Measurements from ENCODE around the gene MFNG. TPM values are rescaled to one million over a fixed set of nuclear protein-coding genes. Genes with fewer than 3 reads are reported as not detected.

Gene MFNG
- total RNA-seq, 1 donor from 2014 or later = 2.3 TPM

DNA sequence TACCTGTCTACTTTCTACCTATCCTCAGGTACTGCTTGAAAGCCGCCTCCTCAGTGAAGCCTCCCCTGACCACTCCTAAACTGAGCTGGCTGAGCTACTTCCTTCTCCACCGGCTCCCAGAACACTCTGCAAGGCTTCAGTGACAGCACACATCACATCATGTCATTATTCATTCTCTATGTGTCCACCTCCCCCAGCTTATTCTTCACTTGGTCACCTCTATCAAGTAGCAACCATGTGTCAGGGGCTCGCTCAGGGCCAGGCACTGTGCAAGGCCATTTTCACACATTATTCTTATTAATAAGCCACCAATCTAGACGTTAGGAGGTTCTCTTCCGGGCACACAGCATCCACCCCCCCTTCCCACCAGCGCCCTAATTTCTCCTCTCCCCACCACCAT, 55.2 kb downstream of the MFNG start:
- TF ChIP-seq EZH2phosphoT487 (IDR thresholded peaks at IDR 0.05) = no peak
- TF ChIP-seq EZH2 (IDR thresholded peaks at IDR 0.05) = no peak
- TF ChIP-seq, protein P1, sequence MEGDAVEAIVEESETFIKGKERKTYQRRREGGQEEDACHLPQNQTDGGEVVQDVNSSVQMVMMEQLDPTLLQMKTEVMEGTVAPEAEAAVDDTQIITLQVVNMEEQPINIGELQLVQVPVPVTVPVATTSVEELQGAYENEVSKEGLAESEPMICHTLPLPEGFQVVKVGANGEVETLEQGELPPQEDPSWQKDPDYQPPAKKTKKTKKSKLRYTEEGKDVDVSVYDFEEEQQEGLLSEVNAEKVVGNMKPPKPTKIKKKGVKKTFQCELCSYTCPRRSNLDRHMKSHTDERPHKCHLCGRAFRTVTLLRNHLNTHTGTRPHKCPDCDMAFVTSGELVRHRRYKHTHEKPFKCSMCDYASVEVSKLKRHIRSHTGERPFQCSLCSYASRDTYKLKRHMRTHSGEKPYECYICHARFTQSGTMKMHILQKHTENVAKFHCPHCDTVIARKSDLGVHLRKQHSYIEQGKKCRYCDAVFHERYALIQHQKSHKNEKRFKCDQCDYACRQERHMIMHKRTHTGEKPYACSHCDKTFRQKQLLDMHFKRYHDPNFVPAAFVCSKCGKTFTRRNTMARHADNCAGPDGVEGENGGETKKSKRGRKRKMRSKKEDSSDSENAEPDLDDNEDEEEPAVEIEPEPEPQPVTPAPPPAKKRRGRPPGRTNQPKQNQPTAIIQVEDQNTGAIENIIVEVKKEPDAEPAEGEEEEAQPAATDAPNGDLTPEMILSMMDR (IDR thresholded peaks at IDR 0.05) = no peak
- no peaks in the 10 kb centered on the region for H3K9me3 ChIP-seq (ENCODE audit: low read depth)
- H3K4me1 ChIP-seq = peaks cover 15% of the 10 kb centered on the region
- Mint-ChIP-seq H3K36me3 (no peaks in the 10 kb centered on the region), H3K9me3 (peaks cover 4% of the 10 kb centered on the region), H3K4me1 (peaks cover 32% of the 10 kb centered on the region), H3K27ac (no peak overlapping the region), H3K4me3 (no peak overlapping the region), H3K27me3 (ENCODE audit: insufficient read depth, low read depth) (peaks cover 38% of the 10 kb centered on the region)
- DNase-seq (ENCODE audit: low spot score) = no peak
- H3K27me3 ChIP-seq = peaks cover 30% of the 10 kb centered on the region
- H2AFZ ChIP-seq (replicated peaks) = no peak overlapping the region
- no peaks in the 10 kb centered on the region for H3K79me2 ChIP-seq (ENCODE audit: low read depth)
- H3K4me3 ChIP-seq = no peak overlapping the region
- H4K20me1 ChIP-seq (ENCODE audit: low read depth) = peaks cover 15% of the 10 kb centered on the region
- no peak overlapping the region for H3K27ac ChIP-seq
- peaks cover 14% of the 10 kb centered on the region for H3F3A ChIP-seq (ENCODE audit: low read depth)
- no peak overlapping the region for H3K9ac ChIP-seq
- H3K4me2 ChIP-seq = no peak overlapping the region
- H3K36me3 ChIP-seq = no peaks in the 10 kb centered on the region

DNA sequence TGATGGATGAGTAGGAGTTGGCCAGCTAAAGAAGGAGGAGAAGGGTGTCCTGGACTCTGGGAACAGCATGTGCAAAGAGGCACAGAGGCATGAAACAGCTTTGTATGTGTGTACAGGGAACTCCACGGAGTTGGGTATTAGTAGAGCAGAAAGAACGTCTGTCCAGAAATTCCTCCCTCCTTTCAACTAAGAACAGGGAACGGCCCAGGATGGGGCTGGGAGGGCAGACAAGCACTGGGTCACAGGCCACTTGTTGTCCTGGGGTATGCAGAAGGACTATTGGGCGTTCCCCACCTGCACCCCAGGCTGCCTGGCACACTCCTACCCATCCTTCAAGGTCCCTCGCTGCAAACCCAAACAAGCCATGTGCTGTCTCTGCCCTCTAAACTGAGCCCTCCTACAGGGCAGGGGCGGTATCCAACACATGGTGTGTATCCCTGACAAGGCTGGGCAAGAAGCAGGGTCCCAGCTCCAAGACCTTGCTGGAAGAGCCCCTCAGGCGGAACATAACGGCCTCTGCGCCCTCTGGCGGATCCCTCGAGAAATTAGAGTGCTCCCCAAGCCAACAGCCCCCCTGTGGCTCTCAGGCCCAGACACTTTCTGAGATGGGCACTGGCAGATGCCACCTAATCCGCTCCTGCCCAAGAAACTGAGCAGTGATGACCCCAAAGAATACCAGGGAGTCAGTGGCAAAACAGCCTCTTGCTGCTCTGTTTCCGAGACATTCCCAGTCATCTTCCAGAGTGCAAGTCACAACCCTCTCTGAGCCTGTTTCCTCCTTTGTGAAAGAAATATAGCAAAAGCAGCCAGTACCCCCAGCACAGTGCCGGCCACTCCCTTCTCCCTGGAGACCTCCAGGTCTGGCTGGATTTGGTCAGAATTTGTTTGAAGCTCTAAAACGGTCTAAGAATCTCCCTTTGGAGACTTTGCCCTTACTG, 57.3 kb downstream of the MFNG start:
- H3F3A ChIP-seq (ENCODE audit: low read depth) = peaks cover 31% of the 10 kb centered on the region
- no peak overlapping the region for H3K4me2 ChIP-seq
- no peaks in the 10 kb centered on the region for H3K36me3 ChIP-seq
- H3K27ac Mint-ChIP-seq = no peak overlapping the region
- H3K9me3 Mint-ChIP-seq = peaks cover 4% of the 10 kb centered on the region
- H3K4me1 ChIP-seq = peaks cover 11% of the 10 kb centered on the region
- no peak overlapping the region for H2AFZ ChIP-seq (replicated peaks)
- peaks cover 39% of the 10 kb centered on the region for H3K4me1 Mint-ChIP-seq
- peaks cover 50% of the 10 kb centered on the region for H3K27me3 ChIP-seq
- peak overlapping the region; percentile 65 for H3K4me3 Mint-ChIP-seq
- DNase-seq (ENCODE audit: low spot score) = peak; percentile 93
- peaks cover 15% of the 10 kb centered on the region for H4K20me1 ChIP-seq (ENCODE audit: low read depth)
- no peak overlapping the region for H3K4me3 ChIP-seq
- H3K27ac ChIP-seq = no peak overlapping the region
- no peaks in the 10 kb centered on the region for H3K79me2 ChIP-seq (ENCODE audit: low read depth)
- no peaks in the 10 kb centered on the region for H3K9me3 ChIP-seq (ENCODE audit: low read depth)
- H3K27me3 Mint-ChIP-seq (ENCODE audit: insufficient read depth, low read depth) = peaks cover 56% of the 10 kb centered on the region
- no peak for TF ChIP-seq EZH2phosphoT487 (IDR thresholded peaks at IDR 0.05)
- TF ChIP-seq, protein P1 (IDR thresholded peaks at IDR 0.05) = peak; percentile 78
- no peak overlapping the region for H3K9ac ChIP-seq
- no peaks in the 10 kb centered on the region for H3K36me3 Mint-ChIP-seq

DNA sequence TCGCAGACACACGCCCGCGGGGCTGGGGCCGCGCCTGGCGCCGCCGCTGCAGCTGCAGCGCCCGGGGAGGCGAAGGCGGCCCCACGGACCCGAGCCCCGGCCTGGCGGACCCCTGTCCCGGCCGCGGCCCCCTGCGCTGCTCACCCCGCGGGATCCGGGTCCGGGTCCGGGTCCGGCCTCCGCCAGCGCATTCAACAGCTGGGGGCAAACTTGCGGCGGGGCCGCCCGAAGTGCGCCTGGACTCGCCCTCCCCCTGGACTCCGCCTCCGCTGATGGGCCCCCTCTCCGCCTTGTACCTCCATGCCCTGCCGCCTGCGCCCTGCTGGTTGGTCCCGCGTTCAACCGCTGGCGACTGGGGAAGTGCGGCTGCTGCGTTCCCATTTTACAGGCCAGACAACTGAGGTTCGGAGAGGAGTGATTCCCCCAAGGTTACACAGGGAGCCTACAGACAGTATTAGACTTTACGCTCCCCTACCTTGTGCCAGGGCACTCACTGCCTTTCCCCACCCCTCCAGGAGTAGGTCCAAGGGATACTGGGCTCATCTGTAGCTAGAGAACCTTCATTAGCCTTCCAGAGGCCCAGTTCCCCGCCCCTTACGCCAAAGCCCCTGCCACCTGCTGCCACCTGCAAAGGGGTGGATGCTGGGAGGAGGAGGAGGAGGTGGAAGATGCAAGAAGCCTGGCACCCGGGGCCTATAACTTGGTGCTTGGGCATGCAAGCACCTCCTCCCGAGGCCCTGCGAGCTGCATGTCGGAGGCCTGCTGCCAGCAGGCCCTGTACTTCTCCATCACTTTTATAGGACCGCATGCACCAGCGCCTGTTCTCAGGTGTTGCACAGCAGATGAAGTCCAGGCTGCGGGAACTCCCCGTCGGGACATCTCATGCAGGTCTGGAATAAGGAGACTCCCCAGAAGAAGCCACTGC, 58.2 kb downstream of the MFNG start:
- Histone ChIP-seq H3K27ac (no peak overlapping the region), H2AFZ (replicated peaks) (no peak overlapping the region), H3K27me3 (peaks cover 58% of the 10 kb centered on the region), H3K9me3 (ENCODE audit: low read depth) (no peaks in the 10 kb centered on the region), H3K4me2 (peak overlapping the region; percentile 89), H3K4me1 (peaks cover 11% of the 10 kb centered on the region), H4K20me1 (ENCODE audit: low read depth) (peaks cover 17% of the 10 kb centered on the region), H3K9ac (no peak overlapping the region), H3K36me3 (no peaks in the 10 kb centered on the region), H3F3A (ENCODE audit: low read depth) (peaks cover 35% of the 10 kb centered on the region), H3K79me2 (ENCODE audit: low read depth) (no peaks in the 10 kb centered on the region), H3K4me3 (peak overlapping the region; percentile 65)
- DNase-seq (ENCODE audit: low spot score) = peak; percentile 41
- Mint-ChIP-seq H3K4me3 (peak overlapping the region; percentile 66), H3K9me3 (peaks cover 4% of the 10 kb centered on the region), H3K27me3 (ENCODE audit: insufficient read depth, low read depth) (peaks cover 55% of the 10 kb centered on the region), H3K27ac (no peak overlapping the region), H3K4me1 (peaks cover 37% of the 10 kb centered on the region), H3K36me3 (no peaks in the 10 kb centered on the region)
- TF ChIP-seq, protein P1 (IDR thresholded peaks at IDR 0.05) = no peak
- TF ChIP-seq EZH2 (IDR thresholded peaks at IDR 0.05) = peak; percentile 57
- TF ChIP-seq EZH2phosphoT487 (IDR thresholded peaks at IDR 0.05) = peak; percentile 78

Data from neural progenitor cell (in vitro differentiated cells).